ENCODE measurements around the gene OPN1SW. TPM values are rescaled to one million over a fixed set of nuclear protein-coding genes. Genes with fewer than 3 reads are reported as not detected.

Gene OPN1SW
- total RNA-seq, 2 donors from 2014 or later: not detected

DNA sequence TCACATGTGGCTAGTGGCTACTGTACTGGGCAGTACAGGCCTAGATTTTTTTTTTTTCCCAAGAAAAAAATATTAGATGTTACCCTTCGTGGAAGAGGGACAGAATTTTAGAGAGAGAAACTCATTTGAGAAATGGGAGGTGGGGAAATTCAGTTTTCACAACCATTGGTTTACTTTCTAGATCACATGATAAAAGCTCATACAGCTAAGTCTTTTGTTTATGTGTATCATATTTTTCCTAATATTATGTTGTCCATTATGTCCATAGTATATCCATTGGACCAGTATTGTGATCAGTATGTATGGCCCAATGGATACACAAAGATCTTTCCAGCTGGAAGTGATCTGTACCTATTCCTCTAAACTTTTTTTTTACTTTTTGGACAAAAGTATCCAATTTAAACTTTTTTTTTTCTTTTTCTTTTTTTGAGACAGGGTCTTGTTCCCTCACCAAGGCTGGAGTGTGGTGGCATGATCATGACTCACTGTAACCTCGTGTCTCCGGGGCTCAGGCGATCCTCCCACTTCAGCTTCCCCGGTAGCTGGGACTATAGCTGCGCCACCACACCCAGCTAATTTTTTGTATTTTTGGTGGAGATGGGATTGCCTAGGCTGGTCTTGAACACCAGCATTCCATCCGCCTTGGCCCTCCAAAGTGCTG is 32.4 kb downstream of the OPN1SW start:
- H3K27me3 Mint-ChIP-seq (ENCODE audit: low read depth): no peaks in the 10 kb centered on the region
- peaks cover 58% of the 10 kb centered on the region for H3K4me1 Mint-ChIP-seq (ENCODE audit: low read depth)
- no peaks in the 10 kb centered on the region for H3K9me3 Mint-ChIP-seq
- no peak overlapping the region for H3K4me3 Mint-ChIP-seq
- DNase-seq (no peak), ATAC-seq (replicated peaks in 1 of 2) (no peak)
- no peak overlapping the region for H3K27ac Mint-ChIP-seq
- H3K36me3 Mint-ChIP-seq (ENCODE audit: insufficient read depth in 2 of 2): peaks cover 6 to 10% of the 10 kb centered on the region in 2 donors

DNA sequence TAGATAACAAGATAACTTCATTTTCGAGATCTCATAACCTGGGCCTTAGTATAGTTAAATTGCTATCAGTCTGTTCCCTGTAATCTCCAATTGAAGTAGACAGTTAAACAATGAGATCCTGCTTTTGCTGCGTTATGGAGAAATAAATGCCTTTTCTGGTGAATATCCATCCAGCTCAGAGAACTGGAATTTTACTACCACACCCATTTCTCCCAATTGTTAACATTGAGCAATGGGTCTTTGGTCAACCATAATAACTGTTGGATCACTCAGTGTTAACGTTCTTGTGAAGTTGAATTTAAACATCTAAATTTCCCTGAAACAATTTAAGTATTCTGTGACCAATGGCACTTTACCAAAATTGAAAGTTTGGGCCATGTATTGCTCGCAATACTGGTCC is 33.4 kb downstream of the OPN1SW start:
- Mint-ChIP-seq H3K4me3 (no peak overlapping the region), H3K9me3 (peaks cover 0 to 2% of the 10 kb centered on the region in 2 donors), H3K27me3 (ENCODE audit: low read depth) (no peaks in the 10 kb centered on the region), H3K27ac (no peak overlapping the region), H3K4me1 (ENCODE audit: low read depth) (peaks cover 56% of the 10 kb centered on the region), H3K36me3 (ENCODE audit: insufficient read depth in 2 of 2) (peaks cover 6% of the 10 kb centered on the region in 2 donors)
- DNase-seq (no peak), ATAC-seq (replicated peaks in 1 of 2) (no peak)

DNA sequence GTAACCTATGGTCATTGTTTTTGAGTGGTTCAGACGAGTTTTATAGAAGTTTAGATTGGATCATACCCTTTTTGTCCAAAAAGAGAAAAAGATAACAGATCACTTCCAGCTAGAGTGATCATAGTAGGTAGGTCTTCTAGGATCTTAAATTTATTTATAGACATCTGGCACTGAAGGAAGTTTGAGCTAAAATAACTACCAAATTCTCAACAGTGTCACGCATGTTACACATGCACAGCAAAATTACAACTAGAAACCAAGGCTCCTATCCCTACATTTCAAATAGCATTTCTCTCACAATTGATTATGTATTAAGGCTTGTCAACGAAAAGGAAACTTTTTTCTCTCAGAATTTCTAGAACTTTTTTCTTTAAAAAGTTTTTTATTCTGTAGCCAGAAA is 34.1 kb downstream of the OPN1SW start:
- ATAC-seq (replicated peaks in 1 of 2) (no peak), DNase-seq (no peak)
- peaks cover 0 to 2% of the 10 kb centered on the region in 2 donors for H3K9me3 Mint-ChIP-seq
- peaks cover 52% of the 10 kb centered on the region for H3K4me1 Mint-ChIP-seq (ENCODE audit: low read depth)
- peaks cover 3 to 6% of the 10 kb centered on the region in 2 donors for H3K36me3 Mint-ChIP-seq (ENCODE audit: insufficient read depth in 2 of 2)
- H3K4me3 Mint-ChIP-seq: peak overlapping the region in 1 of 2 donors; percentile 19
- H3K27me3 Mint-ChIP-seq (ENCODE audit: low read depth): no peaks in the 10 kb centered on the region
- H3K27ac Mint-ChIP-seq: no peak overlapping the region

DNA sequence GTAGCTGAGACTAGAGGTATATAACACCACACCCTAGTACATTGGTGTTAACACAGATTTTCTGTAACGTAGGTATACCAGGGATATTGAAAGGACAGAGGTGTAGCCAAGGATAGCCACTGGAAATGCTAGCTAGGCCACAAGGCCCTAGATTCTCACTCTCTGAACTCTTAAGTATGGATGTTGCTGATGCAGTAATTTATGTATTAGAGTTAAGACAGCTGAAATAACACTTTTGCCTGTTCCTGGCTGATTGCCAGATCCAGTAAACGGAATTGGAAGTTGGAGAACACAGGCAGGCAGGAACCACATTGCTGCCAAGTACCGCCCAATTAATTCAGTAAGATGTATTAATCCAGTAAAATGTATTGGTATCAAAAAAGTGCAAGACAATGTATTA is 34.6 kb downstream of the OPN1SW start:
- peaks cover 0 to 2% of the 10 kb centered on the region in 2 donors for H3K9me3 Mint-ChIP-seq
- no peak for DNase-seq
- peaks cover 3 to 6% of the 10 kb centered on the region in 2 donors for H3K36me3 Mint-ChIP-seq (ENCODE audit: insufficient read depth in 2 of 2)
- ATAC-seq (replicated peaks in 1 of 2): no peak
- H3K4me3 Mint-ChIP-seq: peak overlapping the region in 1 of 2 donors; percentile 19
- H3K27me3 Mint-ChIP-seq (ENCODE audit: low read depth): no peaks in the 10 kb centered on the region
- H3K4me1 Mint-ChIP-seq (ENCODE audit: low read depth): peaks cover 52% of the 10 kb centered on the region
- H3K27ac Mint-ChIP-seq: no peak overlapping the region

DNA sequence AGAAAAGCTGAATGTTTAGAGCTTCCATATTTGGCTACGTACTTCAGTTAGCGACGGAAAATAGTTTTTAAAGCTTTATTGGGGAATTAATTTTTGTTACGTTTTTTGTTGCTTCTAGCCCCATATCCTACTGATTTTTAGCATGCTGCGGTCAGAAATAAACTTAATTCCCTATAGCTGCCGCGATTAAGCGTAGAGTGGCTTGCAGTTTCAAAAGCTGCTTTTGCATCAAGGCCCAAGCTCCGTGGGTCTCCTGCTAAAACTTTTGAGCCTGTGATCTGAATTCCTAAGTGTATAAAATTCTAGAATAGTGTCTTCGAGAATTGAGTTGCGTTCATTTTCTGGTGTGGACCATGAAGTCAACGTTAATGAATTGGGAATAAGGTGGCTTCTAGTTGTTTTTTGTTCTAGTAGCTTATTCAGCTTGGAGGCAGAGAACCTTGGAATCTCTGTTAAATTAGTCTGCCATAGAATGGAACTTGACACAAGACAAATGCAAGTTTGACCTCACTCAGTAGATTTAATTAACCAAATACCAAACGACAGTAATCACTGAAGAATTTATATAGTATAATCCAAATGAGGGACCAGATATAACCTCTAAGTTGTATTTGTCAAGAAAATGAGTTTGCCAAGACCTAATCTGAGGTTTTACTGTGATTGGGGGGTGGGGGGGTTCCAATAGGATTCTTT is 35.5 kb downstream of the OPN1SW start:
- ATAC-seq (replicated peaks in 1 of 2): no peak
- H3K9me3 Mint-ChIP-seq: peaks cover 0 to 2% of the 10 kb centered on the region in 2 donors

DNA sequence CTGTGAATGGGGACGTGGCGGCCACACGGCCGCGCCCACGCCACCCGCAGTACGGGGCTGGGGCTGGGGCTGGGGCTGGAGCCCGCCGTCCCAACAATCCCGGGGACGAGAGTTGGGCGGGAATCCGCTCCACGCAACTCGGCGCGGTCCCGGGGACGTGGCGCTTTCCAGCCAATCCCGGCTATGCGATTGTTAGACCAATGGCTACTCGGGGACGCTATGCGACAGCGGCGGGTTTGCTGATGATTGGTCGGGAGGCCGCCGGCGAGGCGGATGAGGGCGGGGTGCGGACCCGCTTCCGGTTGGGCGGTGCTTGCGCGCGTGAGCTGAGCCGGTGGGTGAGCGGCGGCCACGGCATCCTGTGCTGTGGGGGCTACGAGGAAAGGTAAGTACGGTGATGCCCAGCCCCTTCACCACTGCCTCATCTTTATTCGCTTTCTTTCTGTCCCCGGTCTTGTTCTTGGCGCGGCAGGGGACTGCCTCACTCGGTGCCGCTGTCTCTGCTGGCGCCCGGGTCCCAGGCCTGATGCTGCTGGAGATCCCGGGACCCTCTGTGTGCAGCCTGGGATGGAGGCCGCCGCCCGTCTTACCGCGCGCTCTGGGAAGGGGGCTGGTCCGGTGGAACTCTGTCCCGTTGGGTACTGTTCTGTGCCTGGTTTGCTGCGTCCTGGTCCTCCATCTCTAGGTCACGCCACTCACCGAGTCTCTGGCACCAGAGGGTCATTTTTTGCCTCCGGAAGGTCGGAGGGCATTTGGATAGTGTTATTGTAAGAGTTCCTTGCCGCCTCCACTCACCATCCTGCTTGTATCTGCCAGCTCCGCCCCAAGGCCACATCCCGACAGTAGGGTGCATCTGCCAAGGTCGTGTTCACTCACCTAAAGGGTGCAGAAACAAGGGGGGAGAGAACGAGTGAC is 36.3 kb downstream of the OPN1SW start, which contains the start of gene CALU:
CALU (plus strand) TSS at position 312 of the 915 bp plus-strand sequence. CDS start 9,225 bp downstream, outside the sequence.
- Mint-ChIP-seq H3K27ac (peak within 1 kb of the TSS; percentile 95), H3K9me3 (peaks cover 0 to 2% of the 10 kb centered on the region in 2 donors)

More for the DNA sequence above, 35.5 kb downstream of the OPN1SW start:
- DNase-seq: no peak
- Mint-ChIP-seq H3K27ac (peak overlapping the region; percentile 95), H3K27me3 (ENCODE audit: low read depth) (no peaks in the 10 kb centered on the region), H3K4me1 (ENCODE audit: low read depth) (peaks cover 52% of the 10 kb centered on the region), H3K36me3 (ENCODE audit: insufficient read depth in 2 of 2) (peaks cover 3 to 4% of the 10 kb centered on the region in 2 donors), H3K4me3 (peak overlapping the region; percentile 89 to 99)

DNA sequence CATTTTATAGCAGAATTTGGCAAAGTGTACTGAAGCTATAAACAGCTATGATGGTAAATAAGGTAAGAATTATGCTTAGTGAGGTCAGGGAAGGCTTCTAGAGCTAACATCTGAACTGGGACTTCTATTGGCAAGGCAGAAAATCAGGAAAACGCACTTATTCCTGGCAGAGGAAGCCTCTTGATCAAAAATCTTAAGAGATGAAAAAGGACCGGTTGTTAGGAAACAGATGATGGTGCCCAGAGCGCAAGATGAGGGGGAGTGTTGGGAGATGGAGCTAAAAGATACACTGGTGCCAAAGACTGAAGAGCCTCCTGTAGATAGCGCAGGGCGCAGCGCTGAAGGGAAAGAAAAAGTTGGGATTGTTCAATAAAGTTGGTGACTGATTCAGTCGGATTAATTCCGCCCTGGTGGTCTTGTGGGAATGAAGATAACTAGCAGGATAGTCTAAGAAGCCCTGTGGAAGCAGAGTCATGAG is 37.0 kb downstream of the OPN1SW start:
- DNase-seq: no peak
- H3K4me3 Mint-ChIP-seq: peak overlapping the region; percentile 89 to 99
- peak; percentile 8 to 10 for ATAC-seq (replicated peaks in 1 of 2)
- H3K36me3 Mint-ChIP-seq (ENCODE audit: insufficient read depth in 2 of 2): peaks cover 3 to 4% of the 10 kb centered on the region in 2 donors
- peaks cover 42% of the 10 kb centered on the region for H3K4me1 Mint-ChIP-seq (ENCODE audit: low read depth)
- H3K9me3 Mint-ChIP-seq: peaks cover 0 to 2% of the 10 kb centered on the region in 2 donors
- H3K27ac Mint-ChIP-seq: peak overlapping the region; percentile 86
- H3K27me3 Mint-ChIP-seq (ENCODE audit: low read depth): no peaks in the 10 kb centered on the region

More for the DNA sequence above, 36.3 kb downstream of the OPN1SW start, which contains the start of gene CALU:
- DNase-seq (peak; percentile 97), ATAC-seq (replicated peaks in 1 of 2) (peak; percentile 97 to 98)
- no peaks in the 10 kb centered on the region for H3K27me3 Mint-ChIP-seq (ENCODE audit: low read depth)
- H3K36me3 Mint-ChIP-seq (ENCODE audit: insufficient read depth in 2 of 2): peaks cover 3 to 4% of the 10 kb centered on the region in 2 donors
- peaks cover 47% of the 10 kb centered on the region for H3K4me1 Mint-ChIP-seq (ENCODE audit: low read depth)
- peak within 1 kb of the TSS; percentile 89 to 99 for H3K4me3 Mint-ChIP-seq

DNA sequence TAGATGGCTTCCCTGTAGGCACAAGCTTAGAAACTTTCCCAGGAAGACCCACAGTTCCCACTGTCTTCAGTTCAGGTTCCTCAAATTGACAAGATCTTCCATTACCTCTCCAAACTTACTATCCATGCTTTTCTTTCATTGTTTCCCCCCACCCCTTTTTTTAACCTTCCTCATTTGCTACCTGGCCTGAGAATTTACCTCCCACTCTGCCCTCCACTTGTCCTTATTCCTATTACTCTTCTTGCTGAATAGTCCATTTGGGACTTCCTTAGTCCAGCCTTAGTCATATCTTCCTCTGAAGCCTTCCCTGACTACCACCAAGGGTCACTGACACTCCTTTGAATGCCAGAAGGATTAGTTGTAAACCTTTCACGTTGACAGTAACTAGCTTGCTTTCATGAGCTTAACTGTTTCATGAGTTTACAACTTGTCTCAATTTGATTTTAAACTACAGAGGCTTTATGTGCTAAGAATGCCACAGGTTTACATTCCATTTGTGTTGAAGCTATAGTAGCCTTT is 37.7 kb downstream of the OPN1SW start:
- peaks cover 0 to 2% of the 10 kb centered on the region in 2 donors for H3K9me3 Mint-ChIP-seq
- ATAC-seq (replicated peaks in 1 of 2): no peak
- H3K36me3 Mint-ChIP-seq (ENCODE audit: insufficient read depth in 2 of 2): peaks cover 3 to 4% of the 10 kb centered on the region in 2 donors
- H3K4me3 Mint-ChIP-seq: peak overlapping the region; percentile 89 to 99
- peaks cover 38% of the 10 kb centered on the region for H3K4me1 Mint-ChIP-seq (ENCODE audit: low read depth)
- DNase-seq: no peak
- H3K27me3 Mint-ChIP-seq (ENCODE audit: low read depth): no peaks in the 10 kb centered on the region
- peak overlapping the region; percentile 86 for H3K27ac Mint-ChIP-seq

DNA sequence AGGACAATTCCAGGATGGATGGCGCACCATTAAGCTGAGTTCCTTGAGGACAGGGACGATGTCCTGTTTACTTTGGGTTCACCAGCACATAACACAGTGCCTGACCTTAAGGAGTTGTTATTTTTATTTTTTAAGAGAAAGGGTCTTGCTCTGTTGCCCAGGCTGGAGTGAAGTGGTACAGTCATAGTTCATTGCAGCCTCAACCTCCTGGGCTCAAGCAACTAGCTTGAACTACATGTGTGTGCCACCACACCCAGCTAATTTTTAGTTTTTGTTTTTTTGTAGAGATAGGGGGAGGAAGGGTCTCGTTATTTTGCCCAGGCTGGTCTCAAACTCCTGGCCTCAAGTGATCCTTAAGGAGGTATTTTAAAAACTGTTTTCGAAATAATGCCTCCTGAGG is 38.2 kb downstream of the OPN1SW start:
- Mint-ChIP-seq H3K27ac (no peak overlapping the region), H3K4me3 (no peak overlapping the region), H3K4me1 (ENCODE audit: low read depth) (peaks cover 36% of the 10 kb centered on the region), H3K27me3 (ENCODE audit: low read depth) (no peaks in the 10 kb centered on the region), H3K9me3 (peaks cover 0 to 2% of the 10 kb centered on the region in 2 donors), H3K36me3 (ENCODE audit: insufficient read depth in 2 of 2) (peaks cover 3 to 4% of the 10 kb centered on the region in 2 donors)
- ATAC-seq (replicated peaks in 1 of 2) (no peak), DNase-seq (no peak)

DNA sequence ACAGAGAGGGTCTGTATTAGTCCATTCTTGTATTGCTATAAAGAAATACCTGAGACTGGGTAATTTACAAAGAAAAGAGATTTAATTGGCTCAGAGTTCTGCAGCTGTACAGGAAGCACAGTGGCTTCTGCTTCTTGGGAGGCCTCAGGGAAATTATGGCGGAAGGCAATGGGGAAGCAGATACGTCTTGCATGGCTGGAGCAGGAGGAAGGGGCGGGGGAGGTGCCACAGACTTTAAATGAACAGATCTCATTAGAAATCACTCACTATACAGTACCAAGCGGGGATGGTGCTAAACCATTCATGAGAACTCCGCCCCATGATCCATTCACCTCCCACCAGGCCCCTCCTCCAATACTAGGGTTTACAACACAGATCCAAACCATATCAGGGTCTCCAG is 40.2 kb downstream of the OPN1SW start:
- H3K4me1 Mint-ChIP-seq (ENCODE audit: low read depth): peaks cover 19% of the 10 kb centered on the region
- peaks cover 3 to 4% of the 10 kb centered on the region in 2 donors for H3K36me3 Mint-ChIP-seq (ENCODE audit: insufficient read depth in 2 of 2)
- no peak overlapping the region for H3K4me3 Mint-ChIP-seq
- peaks cover 5% of the 10 kb centered on the region for H3K27me3 Mint-ChIP-seq (ENCODE audit: low read depth)
- DNase-seq (no peak), ATAC-seq (replicated peaks in 1 of 2) (no peak)
- H3K9me3 Mint-ChIP-seq: peaks cover 0 to 2% of the 10 kb centered on the region in 2 donors
- no peak overlapping the region for H3K27ac Mint-ChIP-seq

DNA sequence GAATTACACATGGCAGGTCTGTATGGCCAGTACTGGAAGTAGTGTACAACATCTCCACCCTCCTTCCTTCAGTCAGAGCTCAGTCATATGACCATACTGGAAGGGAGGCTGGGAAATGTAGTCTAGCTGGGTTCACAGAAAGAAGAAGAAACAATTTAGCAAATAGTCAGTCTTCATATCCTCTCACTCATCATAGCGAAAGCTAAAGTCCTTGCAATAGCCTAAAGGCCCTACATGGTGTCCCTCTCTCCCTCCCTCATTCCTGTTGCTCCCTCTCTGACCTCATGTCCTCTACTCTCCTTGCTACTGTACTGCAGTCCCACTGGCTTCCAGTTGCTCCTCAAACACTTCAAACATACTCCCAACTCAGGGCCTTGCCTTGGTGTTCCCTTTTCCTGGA is 40.7 kb downstream of the OPN1SW start:
- Mint-ChIP-seq H3K9me3 (peaks cover 0 to 2% of the 10 kb centered on the region in 2 donors), H3K4me3 (no peak overlapping the region), H3K27ac (no peak overlapping the region), H3K27me3 (ENCODE audit: low read depth) (peaks cover 5% of the 10 kb centered on the region), H3K4me1 (ENCODE audit: low read depth) (peaks cover 13% of the 10 kb centered on the region), H3K36me3 (ENCODE audit: insufficient read depth in 2 of 2) (peaks cover 3 to 4% of the 10 kb centered on the region in 2 donors)
- DNase-seq: no peak
- ATAC-seq (replicated peaks in 1 of 2): no peak

DNA sequence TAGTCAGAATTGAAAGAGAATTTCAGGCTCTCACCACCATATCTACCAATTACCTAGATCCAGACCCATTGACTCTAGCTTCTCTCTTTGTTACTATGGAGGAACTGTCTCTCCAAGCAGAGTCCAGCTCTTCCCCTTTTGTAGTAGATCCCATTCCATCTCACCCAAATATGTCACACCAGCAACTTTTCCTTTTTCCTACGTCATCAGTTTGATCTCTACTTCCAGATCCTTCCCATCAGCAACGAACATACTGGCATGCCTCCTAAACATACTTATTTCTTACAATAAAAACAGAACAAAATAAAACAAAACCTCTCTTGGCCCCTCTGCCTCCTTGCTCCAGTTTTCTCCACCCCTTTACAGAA is 42.3 kb downstream of the OPN1SW start:
- DNase-seq (no peak), ATAC-seq (replicated peaks in 1 of 2) (no peak)
- no peaks in the 10 kb centered on the region for H3K36me3 Mint-ChIP-seq (ENCODE audit: insufficient read depth in 2 of 2)
- no peak overlapping the region for H3K27ac Mint-ChIP-seq
- peaks cover 4% of the 10 kb centered on the region for H3K4me1 Mint-ChIP-seq (ENCODE audit: low read depth)
- H3K4me3 Mint-ChIP-seq: no peak overlapping the region
- H3K27me3 Mint-ChIP-seq (ENCODE audit: low read depth): peaks cover 5% of the 10 kb centered on the region
- H3K9me3 Mint-ChIP-seq: peaks cover 0 to 2% of the 10 kb centered on the region in 2 donors

Data from activated T-cell treated with anti-CD3 and anti-CD28 coated beads, Interleukin-2, amount 50 U/mL, for 72 hours (primary cell).